ENCODE results near the gene FNIP1.

FNIP1 gene

GRCh38 chr5:131639148-131639547, 157.7 kb downstream of the FNIP1 start:
- no peak for TF ChIP-seq TCF12 (IDR thresholded peaks at IDR 0.05; ENCODE audit: low read depth)
- TF ChIP-seq FOXM1 (IDR thresholded peaks at IDR 0.05; ENCODE audit: borderline replicate concordance, low read depth), result no peak
- TF ChIP-seq NFIC (IDR thresholded peaks at IDR 0.05), result no peak
- no peak for TF ChIP-seq EGR1 (IDR thresholded peaks at IDR 0.05)
- TF ChIP-seq RAD21 (IDR thresholded peaks at IDR 0.05; ENCODE audit: low read depth), result no peak
- TF ChIP-seq YY1 (IDR thresholded peaks at IDR 0.05; ENCODE audit: low read depth), result no peak

- TF ChIP-seq EP300 (IDR thresholded peaks at IDR 0.05; ENCODE audit: borderline replicate concordance), result no peak
Measured at GRCh38 chr5:131637694-131638093, 159.1 kb downstream of the FNIP1 start.

GRCh38 chr5:131635684-131636572, 160.9 kb downstream of the FNIP1 start:
- no peak for TF ChIP-seq CEBPB (IDR thresholded peaks at IDR 0.05)
- no peak for TF ChIP-seq TEAD4 (IDR thresholded peaks at IDR 0.05)
- no peak for TF ChIP-seq YY1 (IDR thresholded peaks at IDR 0.05; ENCODE audit: low read depth)
- TF ChIP-seq NFIC (IDR thresholded peaks at IDR 0.05), result no peak
- TF ChIP-seq TAF1 (IDR thresholded peaks at IDR 0.05; ENCODE audit: low read depth), result no peak; the same call in none of the 2 replicates
- no peak for TF ChIP-seq TCF12 (IDR thresholded peaks at IDR 0.05; ENCODE audit: low read depth)
- no peak for TF ChIP-seq EGR1 (IDR thresholded peaks at IDR 0.05)
- no peak for TF ChIP-seq FOXM1 (IDR thresholded peaks at IDR 0.05; ENCODE audit: borderline replicate concordance, low read depth)

GRCh38 chr5:131634996-131635683, 161.7 kb downstream of the FNIP1 start, which contains the start of gene RAPGEF6:
TSS of gene RAPGEF6 (minus strand) at chr5:131635229. CDS start at chr5:131635030, 199 bp downstream.
- TF ChIP-seq NFIC (IDR thresholded peaks at IDR 0.05) (no peak), CREB1 (IDR thresholded peaks at IDR 0.05; ENCODE audit: low read depth) (peak; percentile 46), TEAD4 (IDR thresholded peaks at IDR 0.05) (no peak; the same call in 1 of the 2 replicates), YY1 (IDR thresholded peaks at IDR 0.05; ENCODE audit: low read depth) (peak; percentile 81), RAD21 (IDR thresholded peaks at IDR 0.05; ENCODE audit: low read depth) (no peak), TCF12 (IDR thresholded peaks at IDR 0.05; ENCODE audit: low read depth) (peak; percentile 55), CEBPB (IDR thresholded peaks at IDR 0.05) (no peak; the same call in 1 of the 2 replicates), FOXM1 (IDR thresholded peaks at IDR 0.05; ENCODE audit: borderline replicate concordance, low read depth) (peak; percentile 61; the same call in 1 of the 2 replicates), EGR1 (IDR thresholded peaks at IDR 0.05) (peak; percentile 97), REST (IDR thresholded peaks at IDR 0.05; ENCODE audit: low read depth) (no peak), MAX (IDR thresholded peaks at IDR 0.05) (peak; percentile 88), TAF1 (IDR thresholded peaks at IDR 0.05; ENCODE audit: low read depth) (peak; percentile 81), USF1 (IDR thresholded peaks at IDR 0.05) (peak; percentile 91), EP300 (IDR thresholded peaks at IDR 0.05; ENCODE audit: borderline replicate concordance) (0 out of 2 replicates have a peak, but pooled peaks have one; percentile 12)

- TF ChIP-seq EGR1 (IDR thresholded peaks at IDR 0.05), result no peak
- TF ChIP-seq YY1 (IDR thresholded peaks at IDR 0.05; ENCODE audit: low read depth), result no peak
- no peak for TF ChIP-seq FOXM1 (IDR thresholded peaks at IDR 0.05; ENCODE audit: borderline replicate concordance, low read depth)
- no peak for TF ChIP-seq CEBPB (IDR thresholded peaks at IDR 0.05)
- no peak for TF ChIP-seq CREB1 (IDR thresholded peaks at IDR 0.05; ENCODE audit: low read depth)
- no peak for TF ChIP-seq ZBTB7A (IDR thresholded peaks at IDR 0.05; ENCODE audit: low read depth)
- no peak for TF ChIP-seq TEAD4 (IDR thresholded peaks at IDR 0.05)
- TF ChIP-seq TCF12 (IDR thresholded peaks at IDR 0.05; ENCODE audit: low read depth), result no peak
- TF ChIP-seq EP300 (IDR thresholded peaks at IDR 0.05; ENCODE audit: borderline replicate concordance), result no peak
Measured at GRCh38 chr5:131634666-131634995, 162.2 kb downstream of the FNIP1 start.

GRCh38 chr5:131634238-131634637, 162.6 kb downstream of the FNIP1 start:
- TF ChIP-seq TEAD4 (IDR thresholded peaks at IDR 0.05) (no peak), FOXM1 (IDR thresholded peaks at IDR 0.05; ENCODE audit: borderline replicate concordance, low read depth) (no peak), REST (IDR thresholded peaks at IDR 0.05; ENCODE audit: low read depth) (no peak), USF1 (IDR thresholded peaks at IDR 0.05) (no peak), TAF1 (IDR thresholded peaks at IDR 0.05; ENCODE audit: low read depth) (no peak), CEBPB (IDR thresholded peaks at IDR 0.05) (no peak), TCF12 (IDR thresholded peaks at IDR 0.05; ENCODE audit: low read depth) (no peak), CREB1 (IDR thresholded peaks at IDR 0.05; ENCODE audit: low read depth) (no peak), MAX (IDR thresholded peaks at IDR 0.05) (no peak), RAD21 (IDR thresholded peaks at IDR 0.05; ENCODE audit: low read depth) (no peak)
